CD4-positive, alpha-beta T cell treated with Interleukin-4 for 4 hours (primary cell): Measurements from ENCODE around the gene CTRL.
A peak's percentile ranks its signal among the peaks of the same experiment; 100 is the strongest.

Source experiments
- DNase-seq: peaks from one replicate; pipeline ENCODE4 v3.0.0-alpha.2; 2020

Gene CTRL

GRCh38 chr16:67962135-67962534, 30.5 kb upstream of the CTRL start:
- no peak for DNase-seq

- DNase-seq, result no peak
Measured at GRCh38 chr16:67961551-67961957, 29.9 kb upstream of the CTRL start.

- DNase-seq, result no peak
Measured at GRCh38 chr16:67959536-67960329, 28.1 kb upstream of the CTRL start.

- no peak for DNase-seq
Measured at GRCh38 chr16:67957622-67958021, 26.0 kb upstream of the CTRL start.

- no peak for DNase-seq
Measured at GRCh38 chr16:67954421-67955196, 22.9 kb upstream of the CTRL start.

GRCh38 chr16:67953641-67954375, 22.1 kb upstream of the CTRL start:
- DNase-seq, result no peak

- DNase-seq, result no peak
Measured at GRCh38 chr16:67951485-67951884, 19.8 kb upstream of the CTRL start.

GRCh38 chr16:67950335-67950843, 18.7 kb upstream of the CTRL start:
- no peak for DNase-seq

GRCh38 chr16:67949645-67950044, 18.0 kb upstream of the CTRL start:
- DNase-seq, result no peak

GRCh38 chr16:67948015-67948414, 16.4 kb upstream of the CTRL start:
- no peak for DNase-seq

- no peak for DNase-seq
Measured at GRCh38 chr16:67946966-67947558, 15.4 kb upstream of the CTRL start.

- no peak for DNase-seq
Measured at GRCh38 chr16:67946128-67946569, 14.5 kb upstream of the CTRL start.

- DNase-seq, result no peak
Measured at GRCh38 chr16:67945392-67945933, 13.8 kb upstream of the CTRL start.

GRCh38 chr16:67944690-67945391, 13.2 kb upstream of the CTRL start:
- DNase-seq, result no peak

GRCh38 chr16:67943619-67944504, 12.2 kb upstream of the CTRL start, which contains the start of gene LCAT:
Gene LCAT, minus strand, starts transcription at chr16:67944120. Its CDS starts 19 bp downstream, at chr16:67944101.
- DNase-seq, result no peak

GRCh38 chr16:67943256-67943618, 11.6 kb upstream of the CTRL start:
- DNase-seq, result no peak

- DNase-seq, result no peak
Measured at GRCh38 chr16:67942510-67943255, 11.0 kb upstream of the CTRL start.

GRCh38 chr16:67942200-67942509, 10.5 kb upstream of the CTRL start:
- DNase-seq, result peak; percentile 22

GRCh38 chr16:67941469-67942199, 10.0 kb upstream of the CTRL start:
- no peak for DNase-seq
